Keratinocyte (primary cell): Measurements from ENCODE around the gene RRP12.

Experiments
- CTCF ChIP-seq, 3 experiments: IDR thresholded peaks in 1 of 3; conservative IDR thresholded peaks in 1 of 3; optimal IDR thresholded peaks in 1 of 3; 2 replicates in 2 of 3; 3 replicates in 1 of 3; pipeline versions ENCODE3 to v1.5.1; 2011; ENCODE audit warnings: low read length in 3 of 3, mild to moderate bottlenecking in 3 of 3, moderate library complexity in 2 of 3, control low read depth in 1 of 3, inconsistent platforms in 1 of 3; ENCODE audit not compliant: insufficient read depth in 2 of 3; ENCODE audit errors: extremely low read depth in 1 of 3
- EZH2 ChIP-seq: IDR thresholded peaks from one replicate; pipeline ENCODE4 v1.6.1; 2012; ENCODE audit warnings: inconsistent platforms, mild to moderate bottlenecking, low read length, moderate library complexity

DNA sequence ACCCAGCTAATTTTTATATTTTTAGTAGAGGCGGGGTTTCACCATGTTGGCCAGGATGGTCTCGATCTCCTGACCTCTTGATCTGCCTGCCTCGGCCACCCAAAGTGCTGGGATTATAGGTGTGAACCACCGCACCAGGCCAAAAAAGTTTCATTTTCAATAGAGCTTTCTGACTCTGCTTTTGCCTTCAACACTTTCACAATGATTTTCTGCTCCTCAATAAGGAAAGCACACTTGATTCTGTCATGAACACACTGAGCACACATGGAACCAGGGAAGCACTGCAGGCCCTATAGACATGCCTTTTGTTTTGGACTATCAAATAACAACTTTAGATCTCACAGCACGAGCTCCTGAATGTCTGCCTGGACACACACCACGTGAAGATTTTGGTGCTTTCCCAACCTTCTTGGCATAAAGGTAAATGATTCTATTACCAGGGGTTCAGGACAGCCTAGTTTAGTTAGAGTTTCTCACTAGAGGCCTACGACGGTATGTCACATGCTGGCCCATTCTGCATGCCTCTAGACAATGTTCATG is 8.0 kb downstream of the RRP12 start:
- TF ChIP-seq CTCF (optimal IDR thresholded peaks at IDR 0.05 in 1 of 3, IDR thresholded peaks at IDR 0.05 in 1 of 3, conservative IDR thresholded peaks at IDR 0.05 in 1 of 3; ENCODE audit: extremely low read depth in 1 of 3, insufficient read depth in 2 of 3, low read length in 3 of 3), result no peak
- TF ChIP-seq EZH2, result no peak
